IMR-90 (cell line): ENCODE results near the gene TUBA3D. TPM values are rescaled to one million over a fixed set of nuclear protein-coding genes. Genes with fewer than 3 reads are reported as not detected.

Experiments used
- ATAC-seq: fragments of 200-7000 bp; cut with Tn5 transposase; 2 replicates; pipeline ENCODE4 v1.9.1; 2020; ENCODE audit warnings: low read depth, mild to moderate bottlenecking, moderate library complexity
- BruUV-seq: library from RNA; stranded (reverse); fragments of 400-500 nt; replicated peaks from 2 replicates; lab custom pipeline; 2021; lab: Mats Ljungman, UMichigan
- CTCF ChIA-PET: fragments of 300-600 bp; formaldehyde crosslinking; extraction: SDS; loops from one replicate; lab custom pipeline; 2021; ENCODE audit warnings: antibody characterized with exemption; lab: Yijun Ruan, JAX
- POLR2A ChIA-PET: fragments of 300-600 bp; sonication (Branson Sonifier 250); formaldehyde crosslinking; loops from one replicate; lab custom pipeline; 2022; ENCODE audit warnings: antibody characterized with exemption; ENCODE audit not compliant: unreplicated experiment; lab: Charles Lee
- DNase-seq: peaks from one replicate; pipeline ENCODE4 v3.0.0; 2013
- H2AFZ ChIP-seq: replicated peaks from 2 replicates; pipeline ENCODE3; 2013; ENCODE audit warnings: low read length, mild to moderate bottlenecking; ENCODE audit not compliant: poor library complexity
- H2AK5ac ChIP-seq: 2 replicates; pipeline ENCODE4 v1.6.1; 2013; ENCODE audit warnings: low read depth, low read length, inconsistent platforms
- H2AK9ac ChIP-seq: replicated peaks from 2 replicates; pipeline ENCODE3; 2013; ENCODE audit warnings: mild to moderate bottlenecking, low read depth, low read length, moderate library complexity; ENCODE audit not compliant: poor library complexity
- H2BK120ac ChIP-seq: 2 replicates; pipeline ENCODE4 v1.6.1; 2013; ENCODE audit warnings: low read depth, low read length, inconsistent platforms
- H2BK15ac ChIP-seq: 3 replicates; pipeline ENCODE4 v1.6.1; 2013; ENCODE audit warnings: low read depth, low read length, inconsistent platforms
- H2BK20ac ChIP-seq: 2 replicates; pipeline ENCODE4 v1.6.1; 2013; ENCODE audit warnings: low read depth, mild to moderate bottlenecking, inconsistent platforms, low read length, moderate library complexity
- H2BK5ac ChIP-seq: 2 replicates; pipeline ENCODE4 v1.6.1; 2013; ENCODE audit warnings: mild to moderate bottlenecking, low read depth, low read length, inconsistent platforms; ENCODE audit not compliant: poor library complexity, severe bottlenecking
- H3K14ac ChIP-seq: replicated peaks from 2 replicates; pipeline ENCODE4 v1.6.1; 2013; ENCODE audit warnings: low read depth, low read length, inconsistent platforms
- H3K18ac ChIP-seq: 2 replicates; pipeline ENCODE4 v1.6.1; 2013; ENCODE audit warnings: low read depth, low read length, control low read depth
- H3K23ac ChIP-seq: 2 replicates; pipeline ENCODE4 v1.6.1; 2013; ENCODE audit warnings: low read depth, low read length, inconsistent platforms
- H3K27ac ChIP-seq: 2 replicates; pipeline ENCODE4 v1.5.1; 2013; ENCODE audit warnings: mild to moderate bottlenecking, control low read depth, low read length; ENCODE audit not compliant: insufficient read depth
- H3K27me3 ChIP-seq: 2 replicates; pipeline ENCODE4 v1.6.1; 2013; ENCODE audit warnings: low read length; ENCODE audit not compliant: control insufficient read depth, insufficient read depth
- H3K36me3 ChIP-seq: 2 replicates; pipeline ENCODE4 v1.6.1; 2013; ENCODE audit warnings: low read length, mixed read lengths; ENCODE audit not compliant: control insufficient read depth, insufficient read depth
- H3K4ac ChIP-seq: 2 replicates; pipeline ENCODE4 v1.6.1; 2013; ENCODE audit warnings: low read depth, low read length, inconsistent platforms
- H3K4me1 ChIP-seq: 2 replicates; pipeline ENCODE4 v1.6.1; 2013; ENCODE audit warnings: low read length, mixed read lengths; ENCODE audit not compliant: control insufficient read depth, insufficient read depth
- H3K4me2 ChIP-seq: 2 replicates; pipeline ENCODE4 v1.6.1; 2013; ENCODE audit warnings: low read depth, mild to moderate bottlenecking, control low read depth, low read length, moderate library complexity
- H3K4me3 ChIP-seq: 2 replicates; pipeline ENCODE4 v1.5.1; 2013; ENCODE audit warnings: low read depth, mild to moderate bottlenecking, control low read depth, low read length, moderate library complexity; ENCODE audit not compliant: insufficient read depth
- H3K56ac ChIP-seq: 2 replicates; pipeline ENCODE4 v1.6.1; 2013; ENCODE audit warnings: low read length, inconsistent platforms; ENCODE audit not compliant: insufficient read depth; ENCODE audit errors: extremely low read depth
- H3K79me1 ChIP-seq, 2 experiments: 2 replicates each; pipeline ENCODE4 v1.6.1; 2013; ENCODE audit warnings: low read length in 2 of 2, inconsistent platforms in 1 of 2, low read depth in 1 of 2
- H3K9ac ChIP-seq: 2 replicates; pipeline ENCODE4 v1.6.1; 2013; ENCODE audit warnings: low read depth, low read length, control low read depth
- H3K9me1 ChIP-seq: 2 replicates; pipeline ENCODE4 v1.6.1; 2013; ENCODE audit warnings: low read length, inconsistent platforms; ENCODE audit not compliant: insufficient read depth
- H3K9me3 ChIP-seq: 2 replicates; pipeline ENCODE4 v1.6.1; 2013; ENCODE audit warnings: low read length; ENCODE audit not compliant: control insufficient read depth, insufficient read depth
- H4K20me1 ChIP-seq: 2 replicates; pipeline ENCODE4 v1.6.1; 2013; ENCODE audit warnings: low read length, inconsistent platforms; ENCODE audit not compliant: insufficient read depth
- H4K5ac ChIP-seq: 2 replicates; pipeline ENCODE4 v1.6.1; 2013; ENCODE audit warnings: mild to moderate bottlenecking, low read depth, low read length, control low read depth
- H4K8ac ChIP-seq, 2 experiments: 2 replicates each; pipeline ENCODE4 v1.6.1; 2013; ENCODE audit warnings: low read depth in 2 of 2, low read length in 2 of 2, control low read depth in 1 of 2, inconsistent platforms in 1 of 2
- H4K91ac ChIP-seq: 2 replicates; pipeline ENCODE4 v1.6.1; 2013; ENCODE audit warnings: low read depth, low read length, inconsistent platforms; ENCODE audit not compliant: insufficient read depth
- BHLHE40 ChIP-seq: fragments of 150-350 bp; IDR thresholded peaks from 2 replicates; pipeline ENCODE4 v1.6.1; 2016; ENCODE audit warnings: mild to moderate bottlenecking, low read depth, low read length
- CEBPB ChIP-seq: IDR thresholded peaks from 2 replicates; pipeline ENCODE4 v1.6.1; 2012; ENCODE audit warnings: low read depth, low read length, improper control_type of control experiment
- FOS ChIP-seq: fragments of 150-350 bp; IDR thresholded peaks from 2 replicates; pipeline ENCODE4 v1.6.1; 2016; ENCODE audit warnings: low read depth, low read length
- MAFK ChIP-seq: IDR thresholded peaks from 2 replicates; pipeline ENCODE4 v1.6.1; 2012; ENCODE audit warnings: low read depth, low read length, improper control_type of control experiment
- MAZ ChIP-seq: IDR thresholded peaks from 2 replicates; pipeline ENCODE4 v1.6.1; 2012; ENCODE audit warnings: low read depth, mild to moderate bottlenecking, low read length, improper control_type of control experiment, moderate library complexity, borderline replicate concordance
- MXI1 ChIP-seq: IDR thresholded peaks from 2 replicates; pipeline ENCODE4 v1.6.1; 2012; ENCODE audit warnings: low read depth, mild to moderate bottlenecking, low read length, moderate library complexity, borderline replicate concordance
- NFE2L2 ChIP-seq: fragments of 150-350 bp; IDR thresholded peaks from 2 replicates; pipeline ENCODE4 v1.6.1; 2016; ENCODE audit warnings: low read depth, mild to moderate bottlenecking, low read length
- RAD21 ChIP-seq: IDR thresholded peaks from 2 replicates; pipeline ENCODE4 v1.6.1; 2012; ENCODE audit warnings: low read length, improper control_type of control experiment
- RCOR1 ChIP-seq: IDR thresholded peaks from 2 replicates; pipeline ENCODE4 v1.6.1; 2012; ENCODE audit warnings: mild to moderate bottlenecking, low read length, improper control_type of control experiment; ENCODE audit not compliant: insufficient replicate concordance
- RFX5 ChIP-seq: IDR thresholded peaks from 2 replicates; pipeline ENCODE4 v1.8.0; 2012; ENCODE audit warnings: low read depth, mild to moderate bottlenecking, low read length, moderate library complexity
- SMC3 ChIP-seq: fragments of 150-350 bp; IDR thresholded peaks from 2 replicates; pipeline ENCODE4 v1.6.1; 2016; ENCODE audit warnings: low read depth, mild to moderate bottlenecking, antibody characterized with exemption, low read length, moderate library complexity
- USF2 ChIP-seq: fragments of 150-350 bp; IDR thresholded peaks from 2 replicates; pipeline ENCODE4 v1.6.1; 2017; ENCODE audit warnings: mild to moderate bottlenecking, antibody characterized with exemption, low read length, low read depth
- WGBS, 2 experiments: methylation state at CpG; one replicate each; pipeline versions ENCODE4 v1.1.5 to v1.1.7; 2013; ENCODE audit warnings: missing lambda C conversion rate in 2 of 2; ENCODE audit not compliant: insufficient read length in 1 of 2; ENCODE audit errors: extremely low coverage in 2 of 2; 5-methylcytosine and 5-hydroxymethylcytosine counted together
- dilution Hi-C: fragments of 300-500 bp; cut with HindIII; formaldehyde crosslinking; loops from one replicate; pipeline ENCODE4 v1.14.3; 2018; ENCODE audit warnings: low sequenced_read_pairs; ENCODE audit not compliant: unreplicated experiment
- in situ Hi-C: fragments of 300-500 bp; cut with MboI; formaldehyde crosslinking; loops from 3 replicates; pipeline ENCODE4 v1.14.3; 2019; ENCODE audit warnings: low sequenced_read_pairs, inconsistent platforms, mixed read lengths
- intact Hi-C: fragments of 100-400 bp; cut with micrococcal nuclease; formaldehyde crosslinking; loops from 2 replicates; pipeline ENCODE4 v1.10.0; 2022
- polyA plus RNA-seq, 3 experiments: library from polyadenylated mRNA; depleted of rRNA; stranded (reverse); fragments of >200 nt; gene quantifications; 2 replicates each; pipeline ENCODE4 v1.2.3, GENCODE V29; 2012; ENCODE audit warnings: low replicate concordance in 1 of 3
- total RNA-seq: library from RNA; depleted of rRNA; stranded (reverse); fragments of >200 nt; gene quantifications from 2 replicates; pipeline ENCODE4 v1.2.3, GENCODE V29; 2012

TUBA3D gene
- total and polyA plus RNA-seq, 2 of the 4 experiments (the other 2 are of a cell fraction): not detected

- no peak overlapping the region for H2BK5ac ChIP-seq
- H2AK9ac ChIP-seq: no peak overlapping the region
- no peaks in the 10 kb centered on the region for H3K27me3 ChIP-seq
- BruUV-seq: no TSS peak
- no peak for TF ChIP-seq CEBPB
- no peak for TF ChIP-seq FOS
- TF ChIP-seq USF2: no peak
- no peak for TF ChIP-seq NFE2L2
- TF ChIP-seq RCOR1: no peak
- no peak for TF ChIP-seq RAD21
- TF ChIP-seq BHLHE40: no peak
- TF ChIP-seq MAFK: no peak
- no peak for TF ChIP-seq MAZ
- no peak for TF ChIP-seq MXI1
- TF ChIP-seq RFX5: no peak
- TF ChIP-seq SMC3: no peak
- CTCF ChIA-PET: no interaction called here
- H3K9me3 ChIP-seq: no peaks in the 10 kb centered on the region
- no peak overlapping the region for H3K4me3 ChIP-seq
- H3K79me1 ChIP-seq: no peaks in the 10 kb centered on the region
- no peak overlapping the region for H4K8ac ChIP-seq
- 95% methylated on average over 4 of the region's 15 CpGs; no CpG with 5 or more reads in 1 of the 2 experiments for WGBS, 2 experiments
- no peak for DNase-seq
- H3K4ac ChIP-seq: no peak overlapping the region
- no peak overlapping the region for H3K27ac ChIP-seq
- H2BK120ac ChIP-seq: no peak overlapping the region
- no peaks in the 10 kb centered on the region for H3K4me1 ChIP-seq
- H4K20me1 ChIP-seq: no peaks in the 10 kb centered on the region
- no peak overlapping the region for H4K5ac ChIP-seq
- ATAC-seq: no peak
- no peak overlapping the region for H3K23ac ChIP-seq
- no peaks in the 10 kb centered on the region for H3K9me1 ChIP-seq
- H3K4me2 ChIP-seq: no peak overlapping the region
- H2BK20ac ChIP-seq: no peak overlapping the region
- in situ Hi-C loops (loop anchor here (25.0 kb wide), 2 partner anchors 407 to 1357 kb away; partner anchors contain the start of gene PLEKHB2), dilution Hi-C loops (no loop called here), intact Hi-C loops (no loop called here)
- H3K14ac ChIP-seq: no peak overlapping the region
- no peak overlapping the region for H2AK5ac ChIP-seq
- H2AFZ ChIP-seq: no peak overlapping the region
- no peak overlapping the region for H3K9ac ChIP-seq
- POLR2A ChIA-PET: no interaction called here
- no peak overlapping the region for H3K18ac ChIP-seq
- no peak overlapping the region for H4K91ac ChIP-seq
- no peak overlapping the region for H3K56ac ChIP-seq
- no peak overlapping the region for H2BK15ac ChIP-seq
- H3K36me3 ChIP-seq: peaks cover 28% of the 10 kb centered on the region
These were observed 43.5 kb downstream of the TUBA3D start for GRCh38 chr2:131519466-131519865.
